Measurements from ENCODE around the gene PTPRZ1.

DNA sequence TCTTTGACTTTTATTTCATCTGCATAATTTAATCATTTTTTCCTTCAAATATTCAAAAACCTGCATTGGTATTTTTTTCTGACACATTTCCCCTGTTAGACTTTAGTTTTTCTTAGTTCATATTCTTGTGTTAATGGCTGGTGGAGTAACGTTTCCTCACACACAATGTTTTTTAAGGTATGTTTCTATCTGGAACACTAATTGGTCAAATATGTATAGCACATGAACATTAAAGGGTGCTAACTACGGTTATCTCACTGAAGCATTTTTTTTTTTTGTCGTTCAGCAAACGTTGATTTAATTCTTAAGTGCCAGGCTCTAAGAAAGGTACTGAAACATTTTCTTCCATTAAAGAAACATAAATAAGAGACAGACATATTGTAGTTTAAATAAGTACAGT lies 87.7 kb downstream of the PTPRZ1 start:
- TF ChIP-seq EZH2 (IDR thresholded peaks at IDR 0.05; ENCODE audit: borderline replicate concordance, low read length) (no peak), CTCF (conservative IDR thresholded peaks at IDR 0.05 in 1 of 2, IDR thresholded peaks at IDR 0.05 in 1 of 2; ENCODE audit: extremely low read depth in 1 of 2, insufficient read depth in 1 of 2, low read depth in 1 of 2, low read length in 2 of 2) (no peak)

Measured in mammary epithelial cell (primary cell).